HG02970 (cell line): ENCODE measurements around the gene RNF41.

ENCODE experiments used
- ATAC-seq: cut with Tn5 transposase; IDR thresholded peaks from one replicate; pipeline ENCODE4 v1.9.1; 2021; ENCODE audit warnings: mild to moderate bottlenecking, moderate library complexity, moderate number of reproducible peaks; ENCODE audit not compliant: unreplicated experiment, low FRiP score

RNF41 gene

GRCh38 chr12:56188131-56188777 is 33.5 kb downstream of the RNF41 start:
- ATAC-seq = no peak

DNA sequence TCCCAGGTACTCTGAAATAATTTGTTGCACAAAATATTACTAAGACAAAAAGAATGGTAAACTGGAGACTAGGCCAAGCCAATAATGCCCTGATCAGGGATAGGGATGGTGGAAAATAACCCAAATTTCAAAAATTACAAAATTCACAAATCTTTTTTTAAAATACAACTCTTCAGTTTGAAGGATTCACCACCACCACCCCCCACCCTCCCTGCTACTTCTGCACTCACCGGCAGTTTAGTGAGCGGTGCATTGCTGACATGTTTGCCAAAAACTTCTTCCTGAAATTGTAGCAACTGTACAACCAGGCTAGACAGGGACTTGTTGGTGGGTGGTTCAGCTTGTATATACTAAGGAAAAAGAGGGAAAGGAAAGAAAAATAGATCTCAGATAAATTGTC is 34.8 kb downstream of the RNF41 start:
- ATAC-seq = no peak

DNA sequence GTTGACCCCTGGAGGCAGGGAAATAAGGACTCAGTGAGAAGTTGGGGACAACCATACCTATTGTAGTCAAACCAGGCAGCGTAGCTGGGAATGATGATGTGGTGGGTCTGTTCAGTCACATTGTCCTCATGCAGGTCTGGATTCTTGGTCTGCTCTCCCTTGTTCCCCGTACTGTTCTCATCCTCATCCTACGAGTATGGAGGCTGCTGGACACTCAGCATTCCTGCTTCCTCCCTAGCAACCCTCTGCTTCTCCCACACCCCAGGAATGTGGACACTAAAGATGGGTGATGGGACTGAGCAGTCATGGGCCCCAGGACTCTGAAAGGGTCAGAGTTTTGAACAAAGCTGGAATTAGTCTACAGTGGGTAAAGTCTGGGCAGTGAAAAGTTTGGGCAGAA is 43.4 kb downstream of the RNF41 start:
- ATAC-seq = no peak

GRCh38 chr12:56172839-56173238 is 48.9 kb downstream of the RNF41 start:
- ATAC-seq = no peak

- ATAC-seq = no peak
Measured at GRCh38 chr12:56169229-56169759, 52.4 kb downstream of the RNF41 start.

- no peak for ATAC-seq
Measured at GRCh38 chr12:56165369-56165768, 56.4 kb downstream of the RNF41 start.

GRCh38 chr12:56164345-56164729 is 57.4 kb downstream of the RNF41 start:
- no peak for ATAC-seq

DNA sequence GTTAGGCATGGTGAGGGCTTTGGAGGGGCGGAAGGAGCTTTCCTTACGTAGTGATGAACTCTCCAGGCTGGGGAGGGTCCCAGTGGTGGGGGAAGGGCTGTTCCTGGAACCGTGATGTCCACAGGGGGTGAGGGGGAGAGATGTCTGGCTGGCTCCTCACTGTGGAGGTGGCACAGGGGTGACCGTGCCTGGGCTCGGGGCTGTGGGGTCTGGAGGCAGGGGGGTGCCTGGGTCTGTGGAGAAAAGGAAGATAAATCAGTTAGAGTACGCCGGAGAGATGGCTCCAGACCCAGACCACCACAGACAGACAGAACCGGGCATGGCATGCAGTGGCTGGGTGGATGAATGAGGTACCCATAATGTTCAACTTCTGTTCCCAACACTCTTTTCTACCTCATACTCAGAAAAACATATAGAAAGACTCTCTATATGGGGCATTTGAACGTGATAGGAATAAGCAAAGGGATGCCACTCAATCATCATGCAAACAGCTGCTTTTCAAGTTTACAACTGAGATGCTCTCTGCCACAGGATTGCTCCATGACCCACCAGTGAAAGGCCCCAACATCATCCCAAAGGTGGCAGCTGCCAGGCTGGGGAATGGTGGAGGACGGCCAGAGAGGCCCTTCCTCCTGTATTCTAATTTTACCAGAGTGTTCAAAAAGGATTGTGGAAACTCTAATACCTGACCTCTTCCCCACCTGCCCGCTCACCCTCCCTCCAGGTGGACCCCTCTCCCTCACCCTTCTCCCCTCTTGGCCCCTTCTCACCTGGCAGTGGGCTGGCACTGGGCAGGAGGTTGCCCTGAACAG is 58.0 kb downstream of the RNF41 start:
- ATAC-seq = no peak

GRCh38 chr12:56162468-56163290 is 59.0 kb downstream of the RNF41 start:
- ATAC-seq = no peak

DNA sequence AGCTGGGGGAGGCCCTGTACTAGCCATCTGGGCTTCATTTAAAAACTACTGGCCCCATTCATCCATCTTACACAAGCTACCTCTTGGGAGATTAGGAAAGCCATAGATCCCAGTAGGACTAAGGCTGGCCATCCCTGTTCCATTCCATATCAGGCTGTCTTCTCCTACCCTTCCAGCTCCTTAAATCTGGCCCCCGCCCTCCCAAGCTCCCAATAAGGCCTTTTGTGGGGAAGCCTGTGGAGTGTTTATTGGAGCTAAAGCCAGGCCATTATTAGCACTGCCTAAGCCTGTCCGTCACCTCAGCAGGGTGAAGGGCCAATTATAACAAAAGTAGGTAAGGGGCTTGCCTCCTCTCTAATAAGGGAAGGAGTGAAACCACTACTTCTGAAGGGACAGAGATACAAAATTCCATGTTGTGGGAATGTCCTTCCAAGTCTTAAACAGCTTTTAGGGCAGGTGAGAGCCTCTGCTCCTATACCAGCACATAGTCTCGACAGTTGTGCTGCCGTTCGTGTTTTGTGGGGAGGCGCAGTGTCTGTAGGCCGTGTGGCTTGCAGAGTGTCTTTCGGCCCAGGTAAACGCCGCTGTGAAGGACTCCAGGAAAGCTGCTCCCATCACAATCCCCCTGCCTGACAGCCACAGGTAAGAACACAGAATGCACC is 59.9 kb downstream of the RNF41 start:
- no peak for ATAC-seq

DNA sequence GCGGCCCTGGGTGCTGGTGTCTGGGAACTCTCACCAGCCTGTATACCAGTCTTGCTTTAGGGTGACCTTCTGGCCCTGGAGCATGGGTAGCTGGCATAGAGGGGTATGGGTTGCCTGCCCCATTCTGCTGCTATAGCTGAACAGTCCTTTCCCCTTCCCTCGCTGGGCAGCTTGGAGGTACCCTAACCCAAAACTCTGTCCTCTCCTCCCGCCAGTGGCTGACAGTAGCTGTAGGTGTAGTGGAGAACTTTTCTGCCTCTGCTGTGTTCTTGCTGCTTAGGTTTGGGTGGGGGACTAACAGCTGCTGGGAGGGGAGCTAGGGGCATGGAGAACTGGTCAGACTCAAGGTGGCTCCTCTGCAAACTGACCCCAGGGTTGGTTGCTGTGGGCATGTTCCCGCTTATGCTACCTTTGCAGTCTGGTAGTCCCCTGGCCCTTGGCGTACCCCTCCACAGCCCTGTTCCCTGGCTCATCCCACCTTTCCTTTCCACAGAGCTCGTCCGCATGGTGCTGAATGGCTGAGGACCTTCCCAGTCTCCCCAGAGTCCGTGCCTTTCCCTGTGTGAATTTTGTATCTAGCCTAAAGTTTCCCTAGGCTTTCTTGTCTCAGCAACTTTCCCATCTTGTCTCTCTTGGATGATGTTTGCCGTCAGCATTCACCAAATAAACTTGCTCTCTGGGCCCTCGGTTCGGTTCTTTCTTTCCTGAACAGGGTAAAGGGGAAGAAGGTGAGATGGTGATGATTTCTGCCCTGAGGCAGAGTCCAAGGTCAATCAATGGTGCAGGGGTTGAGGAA is 60.6 kb downstream of the RNF41 start:
- ATAC-seq = no peak

- no peak for ATAC-seq
Measured at GRCh38 chr12:56160193-56160763, 61.4 kb downstream of the RNF41 start.

DNA sequence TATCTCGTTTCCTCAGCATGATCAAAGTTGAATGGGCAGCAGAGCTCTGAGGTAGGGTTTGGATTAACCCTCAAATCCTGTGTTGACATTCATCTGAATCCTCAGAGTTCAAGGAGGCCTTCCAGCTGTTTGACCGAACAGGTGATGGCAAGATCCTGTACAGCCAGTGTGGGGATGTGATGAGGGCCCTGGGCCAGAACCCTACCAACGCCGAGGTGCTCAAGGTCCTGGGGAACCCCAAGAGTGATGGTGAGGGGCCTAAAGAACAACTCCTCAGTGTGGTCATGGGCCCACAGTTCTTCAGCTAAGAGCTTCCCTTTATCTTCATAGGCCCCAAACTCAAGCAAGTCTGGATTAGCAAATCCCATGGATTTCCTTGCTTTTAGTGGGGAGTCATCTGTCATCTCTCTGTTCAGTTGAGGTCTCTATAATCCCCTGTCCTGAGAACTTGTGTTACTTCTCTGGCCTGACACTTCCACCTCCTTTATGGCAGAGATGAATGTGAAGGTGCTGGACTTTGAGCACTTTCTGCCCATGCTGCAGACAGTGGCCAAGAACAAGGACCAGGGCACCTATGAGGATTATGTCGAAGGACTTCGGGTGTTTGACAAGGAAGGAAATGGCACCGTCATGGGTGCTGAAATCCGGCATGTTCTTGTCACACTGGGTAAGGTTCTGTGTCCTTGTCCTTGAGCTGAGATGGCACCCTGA is 62.1 kb downstream of the RNF41 start:
- no peak for ATAC-seq

GRCh38 chr12:56158926-56159461 is 62.7 kb downstream of the RNF41 start:
- no peak for ATAC-seq

GRCh38 chr12:56158029-56158925 is 63.4 kb downstream of the RNF41 start, which contains the start of gene MYL6:
Gene MYL6, plus strand, starts transcription at chr12:56158359. Its CDS starts 43 bp downstream, at chr12:56158402.
- peak; percentile 77 for ATAC-seq

DNA sequence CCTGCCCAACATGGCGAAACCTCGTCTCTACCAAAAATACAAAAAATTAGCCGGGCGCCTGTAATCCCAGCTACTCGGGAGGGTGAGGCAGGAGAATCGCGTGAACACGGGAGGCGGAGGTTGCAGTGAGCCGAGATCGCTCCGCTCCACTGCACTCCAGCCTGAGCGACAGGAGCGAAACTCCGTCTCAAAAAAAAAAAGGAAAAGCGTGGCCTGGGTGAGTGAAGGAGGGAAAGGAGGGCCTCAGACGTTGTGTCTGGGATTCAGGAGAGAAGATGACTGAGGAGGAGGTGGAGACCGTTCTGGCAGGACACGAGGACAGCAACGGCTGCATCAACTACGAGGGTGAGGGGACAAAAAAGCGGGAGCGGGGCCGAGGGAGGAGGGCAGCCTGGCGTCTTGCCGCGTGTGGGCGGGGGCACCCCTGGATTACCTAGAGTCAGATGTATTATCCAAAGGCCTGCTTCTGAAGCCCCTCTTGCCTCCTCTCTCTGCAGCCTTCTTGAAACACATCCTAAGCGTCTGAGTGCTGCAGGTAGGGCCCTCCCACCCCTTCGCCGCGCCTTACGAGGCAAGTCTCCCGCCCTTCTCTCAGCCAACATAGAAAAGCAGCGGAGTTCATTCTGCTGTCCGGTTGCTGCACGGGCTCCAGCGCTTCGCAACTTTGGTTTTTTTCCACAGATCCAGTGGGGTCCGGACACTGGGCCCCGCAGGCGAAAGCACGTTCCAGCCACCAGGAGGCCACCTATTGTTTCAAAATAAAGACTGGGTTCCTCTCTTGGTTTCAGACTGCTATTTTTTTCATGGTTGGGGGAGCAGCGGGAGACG is 64.3 kb downstream of the RNF41 start:
- peak; percentile 16 for ATAC-seq
